Esophagus squamous epithelium (tissue), 4 donors: ENCODE data around the gene HMGCLL1.

Source experiments
- POLR2A ChIP-seq, 4 donors: fragments of 450-650 bp; IDR thresholded peaks; one replicate each; pipeline ENCODE4 v1.6.1; 2017; ENCODE audit warnings: antibody characterized with exemption in 4 of 4, mild to moderate bottlenecking in 4 of 4, moderate library complexity in 3 of 4
- TF ChIP-seq, protein P1 (sequence below), 6 experiments: fragments of 450-650 bp in 4 of 6; fragments of 200-600 bp in 2 of 6; sonication (generic) in 2 of 6; IDR thresholded peaks; one replicate each; pipeline ENCODE4 v1.5.1; 2016 to 2019; ENCODE audit warnings: antibody characterized with exemption in 6 of 6, mild to moderate bottlenecking in 4 of 6, moderate library complexity in 4 of 6

DNA sequence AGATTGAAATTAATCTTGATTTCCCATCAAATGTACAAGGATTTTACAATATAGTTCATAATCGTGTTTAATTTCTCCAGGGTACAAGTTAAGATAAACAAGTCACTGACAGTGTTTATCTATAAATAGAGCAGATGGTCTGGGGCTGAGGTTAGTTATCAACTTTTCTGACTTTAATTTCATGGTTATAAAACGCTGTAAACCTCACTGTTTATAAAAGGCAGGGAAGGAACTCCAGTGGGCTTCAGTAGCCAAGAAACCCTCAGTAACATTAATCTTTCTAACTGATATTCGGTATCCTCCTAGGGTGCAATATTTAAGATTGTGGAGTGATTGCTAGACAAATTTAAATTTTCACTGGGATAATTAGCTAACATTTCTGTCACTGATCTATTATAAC is 183.1 kb downstream of the HMGCLL1 start:
- TF ChIP-seq, protein P1, sequence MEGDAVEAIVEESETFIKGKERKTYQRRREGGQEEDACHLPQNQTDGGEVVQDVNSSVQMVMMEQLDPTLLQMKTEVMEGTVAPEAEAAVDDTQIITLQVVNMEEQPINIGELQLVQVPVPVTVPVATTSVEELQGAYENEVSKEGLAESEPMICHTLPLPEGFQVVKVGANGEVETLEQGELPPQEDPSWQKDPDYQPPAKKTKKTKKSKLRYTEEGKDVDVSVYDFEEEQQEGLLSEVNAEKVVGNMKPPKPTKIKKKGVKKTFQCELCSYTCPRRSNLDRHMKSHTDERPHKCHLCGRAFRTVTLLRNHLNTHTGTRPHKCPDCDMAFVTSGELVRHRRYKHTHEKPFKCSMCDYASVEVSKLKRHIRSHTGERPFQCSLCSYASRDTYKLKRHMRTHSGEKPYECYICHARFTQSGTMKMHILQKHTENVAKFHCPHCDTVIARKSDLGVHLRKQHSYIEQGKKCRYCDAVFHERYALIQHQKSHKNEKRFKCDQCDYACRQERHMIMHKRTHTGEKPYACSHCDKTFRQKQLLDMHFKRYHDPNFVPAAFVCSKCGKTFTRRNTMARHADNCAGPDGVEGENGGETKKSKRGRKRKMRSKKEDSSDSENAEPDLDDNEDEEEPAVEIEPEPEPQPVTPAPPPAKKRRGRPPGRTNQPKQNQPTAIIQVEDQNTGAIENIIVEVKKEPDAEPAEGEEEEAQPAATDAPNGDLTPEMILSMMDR (IDR thresholded peaks at IDR 0.05), result no peak
- TF ChIP-seq POLR2A (IDR thresholded peaks at IDR 0.05), result no peak
